Ishikawa (cell line): Measurements from ENCODE around the gene GRHL1.

ENCODE experiments used
- NFIC ChIP-seq: IDR thresholded peaks from 2 replicates; pipeline ENCODE4 v1.6.1; 2012
- TF ChIP-seq, protein P1 (sequence below): IDR thresholded peaks from 2 replicates; pipeline ENCODE4 v1.6.1; 2012

DNA sequence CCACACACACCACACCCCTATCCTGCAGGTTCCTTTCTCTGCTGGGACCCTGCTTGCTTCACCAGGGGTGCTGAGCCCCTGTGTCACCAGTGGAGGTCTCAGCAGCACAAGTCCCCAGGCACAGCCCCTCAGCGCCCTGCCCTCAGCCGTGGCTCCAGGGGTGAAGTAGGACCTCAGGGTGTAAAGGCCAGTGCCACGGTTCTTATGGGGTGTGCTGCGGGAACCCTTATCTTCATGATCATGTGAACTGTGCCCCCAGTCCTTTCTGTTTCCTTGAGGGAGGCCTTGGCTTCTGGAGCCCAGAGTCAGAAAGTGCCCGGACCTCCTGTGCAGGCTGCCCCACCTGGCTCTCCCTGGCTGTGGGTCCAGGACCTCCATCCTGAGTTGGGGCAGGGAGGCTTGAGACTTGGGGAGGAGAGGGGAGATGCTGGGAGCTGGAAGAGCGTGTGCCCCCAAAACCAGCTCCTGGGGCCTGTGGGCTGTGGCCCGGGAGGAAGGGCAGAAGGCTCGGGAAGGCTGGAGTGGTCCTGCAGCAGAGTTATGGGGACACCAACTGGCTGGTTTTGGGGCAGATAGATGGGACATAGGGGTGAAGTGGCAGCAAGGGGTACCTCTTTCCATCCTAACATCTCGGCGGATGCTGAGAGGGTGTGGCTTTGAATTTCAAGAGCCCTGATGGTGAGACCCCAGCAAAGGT is 71.6 kb downstream of the GRHL1 start:
- no peak for TF ChIP-seq NFIC
- TF ChIP-seq, protein P1, sequence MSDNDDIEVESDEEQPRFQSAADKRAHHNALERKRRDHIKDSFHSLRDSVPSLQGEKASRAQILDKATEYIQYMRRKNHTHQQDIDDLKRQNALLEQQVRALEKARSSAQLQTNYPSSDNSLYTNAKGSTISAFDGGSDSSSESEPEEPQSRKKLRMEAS, result no peak
